GM19099 (cell line): ENCODE results near the gene DAND5.

ENCODE experiments used
- POLR2A ChIP-seq: IDR thresholded peaks from 3 replicates; pipeline ENCODE4 v1.6.1; 2011; ENCODE audit warnings: low read depth; ENCODE audit not compliant: insufficient read length; ENCODE audit errors: extremely low read depth

Gene DAND5

DNA sequence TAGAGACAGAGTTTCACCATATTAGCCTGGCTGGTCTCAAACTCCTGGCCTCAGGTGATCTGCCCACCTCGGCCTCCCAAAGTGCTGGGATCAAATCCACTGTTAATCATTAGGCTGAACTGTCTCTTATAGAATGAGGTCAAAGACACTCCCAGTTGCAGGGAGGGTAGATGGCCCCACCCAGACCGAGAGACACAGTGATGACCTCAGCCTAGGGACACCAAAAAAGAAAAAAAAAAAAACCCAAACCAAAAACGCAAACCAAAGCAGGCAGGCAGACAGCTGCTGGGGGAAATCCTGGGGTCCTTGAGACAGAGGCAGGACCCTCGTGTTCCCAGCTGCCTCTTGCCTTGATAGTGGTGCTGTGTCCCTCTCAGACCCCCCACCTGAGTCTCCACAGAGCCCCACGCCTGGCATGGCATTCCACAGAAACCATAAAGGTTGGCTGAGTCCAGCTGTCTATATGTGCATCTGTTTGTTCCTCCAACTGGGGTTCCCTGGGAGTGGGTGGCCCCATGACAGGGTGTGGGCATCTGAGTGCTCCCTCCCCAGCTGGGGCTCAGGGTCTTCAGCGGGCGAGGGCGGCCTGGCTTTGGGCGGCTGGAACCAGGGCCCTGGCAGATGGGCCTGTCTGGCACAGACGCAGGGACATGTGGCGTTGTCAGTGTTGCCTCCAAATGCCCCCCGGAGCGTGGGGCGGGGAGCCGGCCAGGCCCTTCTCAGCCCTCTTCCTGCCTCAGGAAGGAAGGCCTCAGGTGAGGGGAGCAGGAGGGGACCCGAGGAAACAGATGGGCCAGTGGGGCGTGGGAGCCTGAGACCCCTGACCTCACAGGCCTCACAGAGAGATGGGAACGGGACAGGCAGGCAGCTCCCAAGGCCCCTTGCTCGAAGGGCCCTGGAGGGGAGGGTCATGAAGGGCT lies 5.2 kb downstream of the DAND5 start:
- TF ChIP-seq POLR2A = no peak

DNA sequence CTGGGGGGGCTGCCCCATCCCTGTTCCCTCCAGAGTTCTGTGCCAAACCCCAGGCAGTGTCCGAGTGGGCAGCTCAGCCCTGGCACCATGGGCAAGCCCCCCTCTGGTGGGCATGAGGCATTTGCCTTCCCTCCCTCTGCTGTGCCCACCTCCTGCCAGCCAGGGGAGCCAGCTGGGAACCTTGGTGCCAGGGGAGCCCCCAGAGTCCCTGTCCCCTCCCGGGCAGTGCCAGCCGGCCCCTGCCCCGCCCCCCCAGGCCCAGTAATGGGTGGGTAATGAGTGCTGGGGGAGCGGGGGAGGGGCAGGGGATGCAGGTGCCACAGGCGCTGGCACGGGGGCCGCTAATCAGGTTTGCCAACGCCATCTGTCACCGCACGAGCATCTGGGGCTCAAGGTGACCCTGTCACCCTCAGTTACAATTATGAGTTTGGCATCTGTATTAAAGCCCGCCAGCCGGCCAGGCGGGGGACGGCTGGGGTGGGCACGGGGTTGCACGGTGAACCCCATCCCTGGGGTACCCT lies 5.9 kb downstream of the DAND5 start:
- TF ChIP-seq POLR2A = no peak

DNA sequence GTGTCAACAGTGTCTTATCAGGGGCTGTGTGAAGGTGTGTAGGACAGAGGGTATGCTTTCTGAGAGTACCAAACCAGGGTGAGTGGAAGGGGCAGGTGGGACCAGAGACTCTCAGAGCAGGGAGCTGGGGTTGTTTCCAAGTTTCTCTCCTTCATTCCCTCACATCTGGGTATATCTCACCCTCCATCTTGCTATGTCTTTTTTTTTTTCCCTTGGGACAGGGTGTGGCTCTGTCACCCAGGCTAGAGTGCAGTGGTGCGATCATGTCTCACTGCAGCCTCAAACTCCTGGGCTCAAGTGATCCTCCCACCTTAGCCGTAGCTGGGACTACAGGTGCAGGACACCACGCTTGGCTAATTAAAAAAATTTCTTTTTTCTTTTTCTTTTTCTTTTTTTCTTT lies 10.6 kb downstream of the DAND5 start:
- no peak for TF ChIP-seq POLR2A

DNA sequence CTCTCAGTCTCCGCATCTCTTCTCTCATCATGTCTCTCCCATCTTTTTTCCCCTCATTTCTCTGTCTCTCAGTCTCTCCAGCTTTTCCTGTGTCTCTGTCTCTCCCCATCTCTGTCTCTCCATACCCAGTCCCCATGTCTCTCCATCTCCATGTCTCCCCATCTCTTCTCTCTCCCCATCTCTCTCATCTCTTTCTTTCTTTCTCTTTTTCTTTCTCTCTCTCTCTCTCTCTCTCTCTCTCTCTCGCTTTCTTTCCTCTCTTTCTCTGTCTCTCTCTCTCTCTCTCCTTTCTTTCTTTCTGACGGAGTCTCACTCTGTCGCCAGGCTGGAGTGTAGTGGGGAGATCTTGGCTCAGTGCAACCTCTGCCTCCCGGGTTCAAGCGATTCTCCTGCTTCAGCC lies 13.3 kb downstream of the DAND5 start:
- TF ChIP-seq POLR2A = no peak

DNA sequence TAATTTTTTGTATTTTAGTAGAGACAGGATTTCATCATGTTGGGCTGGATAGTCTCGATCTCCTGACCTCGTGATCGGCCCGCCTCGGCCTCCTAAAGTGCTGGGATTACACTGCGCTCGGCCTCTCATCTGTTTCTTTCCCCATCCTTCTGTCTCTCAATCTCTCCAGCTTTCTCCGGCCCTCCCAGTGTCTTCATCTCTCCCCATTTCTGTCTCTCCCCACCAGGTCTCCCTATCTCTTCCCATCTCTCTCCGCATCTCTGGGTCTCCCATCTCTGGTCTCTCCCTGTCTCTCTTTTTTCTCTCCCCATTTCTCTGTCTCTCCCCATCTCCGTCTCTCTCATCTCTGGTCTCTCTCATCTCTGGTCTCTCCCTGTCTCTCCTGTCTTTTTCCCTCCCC lies 13.7 kb downstream of the DAND5 start:
- no peak for TF ChIP-seq POLR2A

DNA sequence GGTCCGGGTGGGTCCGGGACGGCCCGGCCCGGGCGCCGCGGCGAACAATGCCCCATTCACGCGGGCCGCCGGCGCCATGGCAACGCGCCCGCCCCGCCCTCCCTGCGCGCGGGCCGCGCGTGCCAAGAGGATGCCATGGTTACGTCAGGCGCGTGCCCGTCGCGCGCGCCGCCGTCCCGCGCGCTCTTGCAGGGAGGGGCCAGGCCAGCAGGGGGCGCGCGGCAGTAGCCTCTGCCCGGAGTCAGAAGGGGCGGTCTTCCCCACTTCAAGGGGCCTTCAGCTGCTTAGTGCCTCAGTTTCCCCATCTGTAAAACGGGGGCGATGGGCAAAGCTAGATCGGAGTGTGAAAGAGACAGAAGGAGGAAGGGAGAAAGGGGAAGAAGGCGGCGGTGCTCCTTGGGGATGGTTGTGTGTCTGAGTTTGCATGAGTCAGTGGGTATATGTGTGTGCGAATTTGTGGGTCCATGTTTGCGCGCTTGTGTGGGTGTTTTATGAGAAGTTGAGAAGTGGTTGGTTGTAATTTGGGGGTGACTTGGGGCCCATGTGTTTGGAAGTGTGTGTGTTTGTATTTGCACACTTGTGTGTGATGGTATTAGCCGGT lies 14.3 kb downstream of the DAND5 start:
- TF ChIP-seq POLR2A = no peak

DNA sequence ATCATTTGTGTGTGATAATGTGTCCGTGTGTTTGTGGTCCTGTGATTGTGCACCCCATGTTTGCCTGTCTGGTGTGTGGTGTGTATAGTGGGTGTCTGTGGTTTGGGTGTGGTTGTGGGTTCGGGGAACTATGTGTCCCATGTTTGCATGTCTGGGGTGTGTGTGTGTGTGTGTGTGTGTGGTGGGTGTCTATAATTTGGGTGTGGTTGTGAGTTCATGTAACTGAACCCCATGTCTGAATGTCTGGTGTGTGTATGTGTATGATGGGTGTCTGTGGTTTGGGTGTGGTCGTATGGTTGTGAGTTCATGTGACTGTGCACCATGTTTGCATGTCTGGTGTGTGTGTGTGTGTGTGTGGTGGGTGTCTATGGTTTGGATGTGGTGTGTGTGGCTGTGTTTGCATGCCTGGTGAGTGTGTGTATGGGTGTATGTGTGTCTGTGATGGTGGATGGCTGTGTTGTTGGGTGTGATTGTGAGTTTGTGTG lies 14.8 kb downstream of the DAND5 start:
- no peak for TF ChIP-seq POLR2A

DNA sequence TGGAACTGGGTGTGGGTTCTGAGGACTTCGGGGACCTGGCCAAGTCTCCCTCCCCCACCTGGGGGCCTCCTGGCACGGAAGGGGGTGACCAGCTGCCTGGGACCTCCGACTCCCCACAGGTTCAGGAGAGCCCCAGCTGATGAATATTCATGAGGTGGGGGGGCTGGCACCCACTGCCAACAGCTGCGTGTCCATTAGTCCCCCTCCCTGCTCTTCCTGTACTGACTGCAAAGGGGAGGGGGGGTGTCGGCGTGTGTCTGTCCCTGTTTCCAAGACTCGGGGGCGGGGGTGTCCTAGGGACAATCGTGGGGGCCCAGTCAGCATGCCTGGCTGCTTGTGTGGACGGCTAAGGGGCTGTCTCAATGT lies 15.3 kb downstream of the DAND5 start:
- no peak for TF ChIP-seq POLR2A

DNA sequence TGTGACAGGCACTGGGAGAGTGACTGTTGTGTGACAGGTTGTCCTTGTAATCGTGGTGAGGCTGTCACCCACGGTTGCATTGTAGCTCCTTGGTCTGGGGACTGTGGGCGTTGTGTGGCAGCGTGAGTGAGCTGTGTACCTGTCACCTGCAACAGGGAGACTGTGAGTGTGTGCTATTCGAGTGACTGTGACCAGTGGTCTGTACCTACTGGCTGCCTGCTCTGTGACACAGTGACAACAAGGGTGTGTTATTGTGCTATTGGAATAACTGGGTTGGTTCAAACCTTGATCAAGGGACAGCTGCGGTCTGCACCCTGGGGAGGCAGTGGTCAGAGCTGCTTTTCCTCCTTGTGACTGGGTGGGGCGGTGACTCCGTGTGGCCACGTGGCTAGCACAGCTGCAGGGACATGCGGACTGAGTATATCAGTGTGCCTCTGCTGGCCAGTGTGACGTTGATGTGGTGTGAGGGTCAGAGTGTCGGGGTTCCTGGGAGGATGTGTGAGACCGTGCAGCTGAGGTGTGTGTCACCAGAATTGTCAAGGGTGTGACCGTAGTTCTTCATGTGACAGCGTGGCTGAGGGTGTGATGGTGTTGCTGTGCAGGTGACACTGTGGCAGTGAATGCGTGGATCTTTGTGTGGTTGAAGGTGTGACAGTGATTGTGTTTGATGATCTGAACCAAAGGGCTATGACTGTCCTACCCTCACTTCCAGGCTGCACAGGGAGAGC lies 15.8 kb downstream of the DAND5 start:
- TF ChIP-seq POLR2A = no peak

DNA sequence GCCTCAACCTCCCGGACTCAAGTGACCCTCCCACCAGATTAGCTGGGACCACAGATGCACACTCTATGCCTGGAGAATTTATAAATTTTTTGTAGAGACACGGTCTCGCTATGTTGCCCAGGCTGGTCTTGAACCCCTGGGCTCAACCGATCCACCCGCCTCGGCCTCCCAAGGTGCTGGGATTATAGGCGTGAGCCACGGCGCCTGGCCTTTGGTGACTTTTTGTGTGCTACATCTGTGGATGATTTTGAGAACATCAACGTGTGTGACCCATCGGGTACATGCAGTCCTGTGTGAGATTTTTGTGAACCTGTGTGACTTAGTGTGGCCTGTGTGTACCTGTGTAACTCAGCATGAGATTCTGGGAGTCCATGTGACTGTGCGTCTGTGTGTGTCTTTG lies 17.4 kb downstream of the DAND5 start:
- TF ChIP-seq POLR2A = no peak

DNA sequence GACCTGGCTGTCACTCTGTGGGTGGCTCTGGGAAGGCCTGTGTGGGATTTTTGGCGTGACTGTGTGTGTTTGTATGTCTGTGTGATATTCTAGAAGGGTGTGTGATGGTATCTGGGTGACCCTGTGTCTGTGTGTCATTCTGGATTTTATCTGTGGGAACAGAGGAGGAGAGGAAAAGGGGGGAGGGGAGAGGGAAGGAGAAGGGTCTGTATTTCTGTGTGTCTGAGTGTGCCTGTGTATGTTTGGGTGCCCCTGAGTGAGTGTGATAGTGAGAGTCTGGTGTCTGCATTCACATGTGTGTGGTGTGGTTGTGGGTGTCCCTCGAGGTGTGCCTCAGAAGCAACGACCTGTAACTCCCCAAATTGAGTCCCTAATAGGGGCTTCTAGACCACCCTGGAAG lies 17.8 kb downstream of the DAND5 start:
- TF ChIP-seq POLR2A = no peak

DNA sequence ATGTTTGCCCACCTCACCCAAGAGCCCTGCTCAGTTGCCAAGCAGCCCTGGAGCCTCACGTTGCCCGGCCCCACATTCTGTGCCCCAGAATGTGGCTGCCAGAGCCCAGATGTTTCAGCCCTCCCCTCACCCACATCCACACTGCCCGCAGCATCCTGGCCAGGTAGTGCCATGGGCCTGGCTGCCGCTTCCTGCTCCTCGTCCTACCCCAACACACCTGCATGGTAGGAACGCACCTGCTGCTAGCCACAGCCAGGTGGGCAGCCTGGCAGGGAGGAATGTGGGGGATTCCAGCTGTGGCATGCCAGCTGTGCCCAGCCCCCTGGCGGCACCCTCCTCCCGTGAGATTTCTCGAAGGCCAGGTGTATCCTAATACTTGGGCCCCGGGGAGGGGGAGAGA lies 18.4 kb downstream of the DAND5 start:
- no peak for TF ChIP-seq POLR2A

DNA sequence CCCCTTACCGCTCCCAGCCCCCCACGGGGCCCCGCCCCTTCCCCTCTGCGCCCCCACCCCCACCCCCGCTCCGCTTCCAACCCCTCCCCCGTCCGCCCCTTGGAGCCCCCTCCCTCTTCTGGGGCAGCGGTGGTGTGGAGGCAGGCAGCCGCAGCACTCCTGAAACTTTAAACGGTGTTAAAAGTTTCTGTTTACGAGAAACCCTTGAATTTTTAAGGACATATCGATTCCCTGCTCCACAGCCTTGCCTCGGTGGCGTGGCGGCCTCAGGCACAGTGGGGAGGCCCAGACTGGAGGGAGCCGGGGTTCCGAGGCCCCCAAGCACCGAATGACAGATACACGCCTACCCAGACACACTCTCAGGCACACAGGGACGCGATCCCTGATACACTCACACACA lies 21.1 kb downstream of the DAND5 start:
- no peak for TF ChIP-seq POLR2A

DNA sequence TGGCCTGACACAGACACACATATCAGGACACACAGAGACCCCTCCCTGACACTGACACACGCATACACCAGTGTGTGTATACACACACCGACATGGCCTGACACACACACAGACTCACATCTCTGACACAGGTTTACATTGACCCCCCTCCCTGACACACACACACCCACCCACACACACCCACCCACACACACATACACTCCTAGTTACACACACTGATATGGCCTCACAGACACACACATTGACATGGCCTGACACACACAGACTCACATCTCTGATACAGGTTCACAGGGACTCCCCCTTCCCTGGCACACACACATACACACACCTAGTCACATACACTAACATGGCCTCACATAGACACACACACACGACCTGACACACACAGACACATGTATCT lies 21.5 kb downstream of the DAND5 start:
- TF ChIP-seq POLR2A = no peak

DNA sequence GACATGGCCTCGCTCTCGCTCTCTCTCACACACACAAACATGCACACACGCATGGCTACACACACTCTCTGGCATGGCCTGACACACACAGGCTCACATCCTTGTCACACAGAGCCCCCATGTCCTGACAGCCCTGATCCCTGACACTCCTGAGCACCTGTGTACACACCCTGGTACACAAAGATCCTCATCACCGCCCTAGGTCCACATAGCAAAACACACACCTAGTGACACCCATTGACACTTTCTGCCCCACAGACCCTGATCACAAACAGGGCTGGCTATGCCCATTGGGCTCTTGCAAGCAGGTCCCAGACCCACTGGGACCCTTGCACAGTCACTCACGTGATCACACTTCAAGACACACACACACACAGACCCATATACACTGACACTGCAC lies 21.9 kb downstream of the DAND5 start:
- no peak for TF ChIP-seq POLR2A
